Muscle layer of duodenum (tissue), 2 donors: ENCODE data around the gene SPOCK1.

ENCODE experiments used
- H3K27ac ChIP-seq: one replicate; pipeline ENCODE4 v1.7.0; 2013; ENCODE audit warnings: mild to moderate bottlenecking, low read length
- H3K27me3 ChIP-seq: one replicate; pipeline ENCODE4 v1.7.0; 2013; ENCODE audit warnings: low read depth, mild to moderate bottlenecking, control low read depth, low read length
- H3K36me3 ChIP-seq, 2 donors: one replicate each; pipeline ENCODE4 v1.7.0; 2013; ENCODE audit warnings: low read length in 2 of 2, control low read depth in 1 of 2, mild to moderate bottlenecking in 1 of 2; ENCODE audit not compliant: insufficient read depth in 2 of 2, control insufficient read depth in 1 of 2
- H3K4me1 ChIP-seq, 2 donors: one replicate each; pipeline ENCODE4 v1.7.0; 2013; ENCODE audit warnings: low read length in 2 of 2, mild to moderate bottlenecking in 2 of 2, control low read depth in 1 of 2, moderate library complexity in 1 of 2; ENCODE audit not compliant: insufficient read depth in 2 of 2, control insufficient read depth in 1 of 2
- H3K4me3 ChIP-seq, 2 donors: one replicate each; pipeline ENCODE4 v1.7.0; 2013; ENCODE audit warnings: low read length in 2 of 2, low read depth in 1 of 2, mild to moderate bottlenecking in 1 of 2
- H3K9me3 ChIP-seq, 2 donors: one replicate each; pipeline ENCODE4 v1.7.0; 2013; ENCODE audit warnings: low read length in 2 of 2, control low read depth in 1 of 2, mild to moderate bottlenecking in 1 of 2; ENCODE audit not compliant: control insufficient read depth in 1 of 2
- donor health status: healthy.

SPOCK1 gene

DNA sequence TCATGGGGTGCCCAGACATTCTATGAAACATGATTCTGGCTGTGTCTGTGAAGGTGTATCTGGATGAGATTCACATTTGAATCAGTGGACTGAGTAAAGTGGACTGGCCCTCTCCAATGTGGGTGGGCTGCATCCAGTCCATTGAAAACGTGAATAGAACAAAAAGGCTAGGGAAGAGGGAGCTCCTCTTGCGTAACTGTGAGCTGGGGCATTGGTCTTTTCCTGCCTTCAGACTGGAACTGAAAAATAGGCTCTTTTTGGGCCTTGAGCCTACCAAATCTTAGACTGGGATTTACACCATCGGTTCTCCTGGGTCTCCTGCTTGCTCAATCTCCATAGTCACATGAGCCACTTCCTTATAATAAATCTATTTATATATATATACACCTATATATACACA, 170.1 kb downstream of the SPOCK1 start:
- no peaks in the 10 kb centered on the region for H3K27me3 ChIP-seq
- H3K9me3 ChIP-seq, result no peaks in the 10 kb centered on the region
- no peaks in the 10 kb centered on the region for H3K36me3 ChIP-seq
- no peak overlapping the region for H3K27ac ChIP-seq
- no peak overlapping the region for H3K4me3 ChIP-seq
- no peaks in the 10 kb centered on the region for H3K4me1 ChIP-seq

DNA sequence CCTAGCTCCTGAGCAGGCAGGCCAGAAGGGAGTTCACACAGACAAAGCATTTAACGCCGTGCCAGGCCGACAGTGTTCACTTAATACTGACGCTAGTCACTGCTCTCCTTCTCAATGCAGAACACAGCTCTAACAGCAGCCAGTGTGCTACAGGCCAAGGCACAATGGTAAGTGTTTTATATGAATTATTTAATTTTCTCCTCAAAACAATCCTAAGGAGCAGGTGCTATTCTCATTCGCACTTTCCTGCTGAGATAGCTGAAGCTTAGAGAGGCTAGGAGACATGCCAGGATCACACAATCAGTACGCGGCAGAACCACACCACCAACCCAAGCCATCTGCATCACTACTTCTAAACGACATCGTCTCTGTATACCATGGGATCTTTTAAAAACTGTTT, 170.7 kb downstream of the SPOCK1 start:
- Histone ChIP-seq H3K4me3 (no peak overlapping the region), H3K27ac (no peak overlapping the region), H3K36me3 (no peaks in the 10 kb centered on the region), H3K27me3 (no peaks in the 10 kb centered on the region), H3K9me3 (no peaks in the 10 kb centered on the region), H3K4me1 (no peaks in the 10 kb centered on the region)

DNA sequence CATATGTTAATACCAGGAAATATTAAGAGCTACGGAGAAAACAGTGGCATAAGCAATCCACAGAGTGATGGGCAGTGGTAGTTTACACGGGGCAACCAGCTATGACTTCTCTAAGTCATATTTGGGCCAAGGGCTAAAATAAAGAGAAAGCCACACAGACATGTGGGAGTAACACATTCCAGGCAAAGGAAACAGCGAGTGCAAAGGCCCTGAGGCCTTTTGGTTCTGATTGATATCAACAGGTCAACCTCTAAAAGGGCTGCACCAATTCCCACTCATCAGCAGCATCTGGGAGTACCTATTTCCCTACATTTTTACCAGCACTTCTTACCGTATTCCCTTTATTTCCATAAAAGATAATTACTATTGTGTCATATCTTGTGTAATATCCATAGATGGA, 173.4 kb downstream of the SPOCK1 start:
- H3K27ac ChIP-seq, result no peak overlapping the region
- H3K4me3 ChIP-seq, result no peak overlapping the region
- H3K36me3 ChIP-seq, result no peaks in the 10 kb centered on the region
- H3K4me1 ChIP-seq, result no peaks in the 10 kb centered on the region
- no peaks in the 10 kb centered on the region for H3K27me3 ChIP-seq
- no peaks in the 10 kb centered on the region for H3K9me3 ChIP-seq

DNA sequence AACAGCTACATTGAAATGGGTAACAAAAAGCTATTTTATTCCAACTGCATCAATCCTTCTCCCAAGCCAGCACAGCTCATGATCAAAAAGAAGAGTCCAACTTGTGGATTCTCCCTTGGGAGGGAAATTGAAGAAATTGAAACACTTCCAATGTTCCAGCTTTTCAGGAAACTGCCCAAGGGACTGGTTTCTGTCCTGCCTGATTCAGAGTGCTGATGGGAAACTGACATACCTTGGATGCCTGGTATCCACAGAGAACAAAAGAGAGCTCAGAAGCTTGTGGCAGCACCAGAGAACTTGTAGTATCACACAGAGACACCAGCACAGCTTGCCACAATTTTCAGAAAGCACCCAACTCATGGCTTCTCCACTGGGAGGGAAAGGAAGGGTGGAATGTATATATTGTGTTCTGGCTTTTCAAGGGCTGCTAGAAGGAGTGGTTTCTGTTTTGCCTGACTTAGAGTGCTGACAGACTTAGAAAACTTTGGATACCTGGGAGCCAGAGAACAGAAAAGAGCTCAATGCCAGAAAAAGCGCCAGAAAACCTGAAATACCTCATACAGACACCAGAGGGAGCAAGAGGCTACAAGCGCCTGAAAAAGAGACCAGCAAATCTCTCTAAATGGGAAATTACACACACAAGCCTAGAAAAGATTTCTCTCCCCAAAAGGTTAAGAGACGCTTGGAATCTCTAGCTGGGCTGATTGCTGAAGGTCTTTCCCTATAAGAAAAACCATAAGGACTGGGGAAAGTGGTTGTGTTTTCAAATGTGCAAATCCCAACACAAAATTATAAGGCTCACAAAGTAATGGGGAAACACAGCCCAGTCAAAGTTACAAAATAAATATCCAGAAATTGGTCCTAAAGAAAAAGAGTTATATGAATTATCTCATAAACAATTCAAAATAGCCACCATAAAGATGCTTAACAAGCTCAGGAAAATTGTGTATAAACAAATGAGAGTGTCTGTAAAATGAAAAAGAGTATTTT, 178.8 kb downstream of the SPOCK1 start:
- Histone ChIP-seq H3K27ac (no peak overlapping the region), H3K27me3 (no peaks in the 10 kb centered on the region), H3K36me3 (no peaks in the 10 kb centered on the region), H3K4me1 (peaks cover 0 to 12% of the 10 kb centered on the region in 2 donors), H3K9me3 (no peaks in the 10 kb centered on the region), H3K4me3 (no peak overlapping the region)

DNA sequence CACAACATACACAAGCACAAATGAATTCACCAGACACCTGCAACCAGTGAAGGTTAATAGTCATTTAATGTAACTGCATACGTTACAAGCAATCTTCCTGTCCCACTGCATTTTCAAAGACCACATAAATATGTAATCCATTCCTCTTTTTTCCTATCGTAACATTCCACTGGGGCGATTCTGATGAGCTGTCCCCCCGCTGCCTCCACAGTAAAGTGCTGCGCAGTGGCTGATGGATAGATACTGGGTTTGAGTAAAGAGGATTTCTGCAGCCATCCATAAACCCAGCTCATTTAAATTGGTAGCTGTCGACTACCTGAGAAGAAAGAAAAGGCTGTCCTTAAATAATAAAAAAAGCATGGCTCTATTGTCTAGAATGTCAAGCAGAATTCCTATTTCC, 181.1 kb downstream of the SPOCK1 start:
- Histone ChIP-seq H3K36me3 (no peaks in the 10 kb centered on the region), H3K9me3 (no peaks in the 10 kb centered on the region), H3K27me3 (no peaks in the 10 kb centered on the region), H3K27ac (no peak overlapping the region), H3K4me1 (peaks cover 0 to 12% of the 10 kb centered on the region in 2 donors), H3K4me3 (no peak overlapping the region)

DNA sequence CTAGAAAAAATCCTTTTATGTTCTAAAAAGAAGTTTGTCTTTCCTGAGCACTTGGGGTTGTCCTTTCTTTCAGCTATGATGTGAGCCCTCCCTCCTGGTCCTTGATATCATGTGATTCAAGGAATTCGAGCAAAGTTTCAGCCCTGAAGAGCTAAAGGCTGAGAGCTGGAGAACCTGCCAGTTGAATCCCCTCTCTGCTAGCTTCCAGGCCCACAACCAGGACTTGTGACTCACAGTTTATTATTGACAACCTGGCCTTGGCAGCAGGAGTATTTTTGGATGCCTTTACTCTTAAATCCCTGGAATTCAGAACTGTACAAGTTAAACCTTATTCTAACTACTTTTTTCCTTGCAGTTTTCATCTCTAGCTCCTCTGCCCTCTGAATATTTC, 182.8 kb downstream of the SPOCK1 start:
- Histone ChIP-seq H3K9me3 (no peaks in the 10 kb centered on the region), H3K36me3 (no peaks in the 10 kb centered on the region), H3K4me3 (no peak overlapping the region), H3K4me1 (peaks cover 0 to 12% of the 10 kb centered on the region in 2 donors), H3K27ac (no peak overlapping the region), H3K27me3 (no peaks in the 10 kb centered on the region)

DNA sequence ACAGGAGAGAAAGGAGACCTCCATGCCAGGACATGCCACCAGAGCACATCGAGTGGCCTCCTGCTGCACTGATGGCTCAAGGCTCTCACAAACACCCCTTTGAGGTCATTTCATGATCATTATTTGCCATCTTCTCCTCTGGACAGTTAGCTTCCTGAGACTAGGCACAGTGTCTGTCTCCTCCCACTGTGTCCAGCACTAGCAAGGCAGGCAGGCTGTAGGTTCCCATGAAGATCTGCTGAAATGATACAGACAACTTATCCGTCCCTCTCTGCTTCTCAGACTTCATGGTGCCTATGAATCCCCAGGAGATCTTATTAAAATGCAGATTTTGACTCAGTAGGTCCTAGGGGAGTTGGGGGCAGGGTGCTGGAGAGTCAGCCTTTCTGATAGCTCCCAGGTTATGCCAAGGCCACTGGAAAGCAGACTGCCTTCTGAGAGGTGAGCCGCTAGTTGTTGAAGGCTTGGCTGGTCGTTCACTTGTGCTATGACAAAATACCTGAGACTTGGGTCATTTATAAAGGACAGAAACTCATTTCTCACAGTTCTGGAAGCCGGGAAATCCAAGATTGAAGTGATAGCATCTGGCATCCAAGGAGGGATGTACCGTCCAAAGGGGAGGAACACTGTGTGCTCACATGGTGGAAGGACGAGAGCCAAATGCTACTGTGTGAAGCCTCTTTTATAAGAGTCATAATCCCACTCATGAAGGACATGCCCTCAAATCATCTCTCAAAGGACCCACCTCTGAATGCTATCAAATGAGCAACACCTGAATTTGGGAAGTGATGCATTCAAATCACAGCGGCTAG, 183.4 kb downstream of the SPOCK1 start:
- Histone ChIP-seq H3K4me1 (peaks cover 0 to 12% of the 10 kb centered on the region in 2 donors), H3K27me3 (no peaks in the 10 kb centered on the region), H3K27ac (no peak overlapping the region), H3K36me3 (no peaks in the 10 kb centered on the region), H3K9me3 (no peaks in the 10 kb centered on the region), H3K4me3 (no peak overlapping the region)

DNA sequence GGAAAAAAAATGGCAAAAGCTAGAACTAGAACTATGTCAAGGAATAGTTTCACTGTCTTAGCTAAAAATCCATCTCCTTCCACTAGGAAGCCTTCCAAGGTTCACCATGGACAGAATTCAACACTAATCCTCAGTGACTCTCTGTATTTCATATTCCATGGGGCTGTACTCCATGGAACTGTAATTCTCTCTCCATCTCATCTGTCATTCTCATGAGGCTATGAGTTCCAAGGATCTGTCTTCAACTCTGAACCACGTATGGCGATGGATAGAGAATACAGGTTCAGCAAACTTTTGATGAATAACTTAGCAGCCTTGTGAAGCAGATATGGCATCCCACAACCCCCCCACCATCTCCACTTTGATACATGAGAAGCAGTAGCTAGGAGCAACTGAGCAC, 184.0 kb downstream of the SPOCK1 start:
- peaks cover 0 to 9% of the 10 kb centered on the region in 2 donors for H3K4me1 ChIP-seq
- H3K4me3 ChIP-seq, result no peak overlapping the region
- H3K27ac ChIP-seq, result no peak overlapping the region
- no peaks in the 10 kb centered on the region for H3K27me3 ChIP-seq
- no peaks in the 10 kb centered on the region for H3K9me3 ChIP-seq
- H3K36me3 ChIP-seq, result no peaks in the 10 kb centered on the region

DNA sequence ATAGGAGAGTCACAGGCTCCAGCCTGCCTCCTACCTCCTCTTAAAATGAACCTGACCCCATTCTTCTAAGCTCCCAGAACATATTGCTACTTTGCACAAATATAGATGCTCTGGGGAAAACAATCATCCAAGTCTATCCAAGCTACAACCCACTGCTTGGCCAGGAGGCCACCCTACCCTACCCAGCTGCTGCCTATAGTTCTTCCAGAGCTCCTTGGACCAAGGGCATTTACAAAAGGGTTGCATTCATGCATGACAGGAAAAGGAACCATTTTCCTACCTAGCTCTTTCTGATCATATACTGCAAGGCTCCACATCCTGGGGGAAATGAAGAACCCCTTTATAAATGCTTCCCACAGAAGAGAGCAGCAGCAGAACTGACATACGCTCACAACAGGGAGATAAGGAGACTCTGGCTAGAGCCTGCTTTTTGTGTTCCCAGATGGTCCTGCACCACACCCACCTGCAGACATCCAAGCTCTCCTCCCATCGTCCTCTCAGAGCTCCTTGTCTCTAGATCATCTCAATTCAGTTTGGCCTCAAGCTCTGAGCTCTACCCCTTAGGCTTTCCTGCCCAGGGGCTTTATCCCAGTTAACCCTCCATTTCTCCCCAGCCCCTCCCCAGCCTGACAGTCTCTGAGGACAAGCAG, 185.5 kb downstream of the SPOCK1 start:
- no peaks in the 10 kb centered on the region for H3K36me3 ChIP-seq
- no peaks in the 10 kb centered on the region for H3K27me3 ChIP-seq
- H3K9me3 ChIP-seq, result no peaks in the 10 kb centered on the region
- peaks cover 0 to 7% of the 10 kb centered on the region in 2 donors for H3K4me1 ChIP-seq
- no peak overlapping the region for H3K4me3 ChIP-seq
- no peak overlapping the region for H3K27ac ChIP-seq

DNA sequence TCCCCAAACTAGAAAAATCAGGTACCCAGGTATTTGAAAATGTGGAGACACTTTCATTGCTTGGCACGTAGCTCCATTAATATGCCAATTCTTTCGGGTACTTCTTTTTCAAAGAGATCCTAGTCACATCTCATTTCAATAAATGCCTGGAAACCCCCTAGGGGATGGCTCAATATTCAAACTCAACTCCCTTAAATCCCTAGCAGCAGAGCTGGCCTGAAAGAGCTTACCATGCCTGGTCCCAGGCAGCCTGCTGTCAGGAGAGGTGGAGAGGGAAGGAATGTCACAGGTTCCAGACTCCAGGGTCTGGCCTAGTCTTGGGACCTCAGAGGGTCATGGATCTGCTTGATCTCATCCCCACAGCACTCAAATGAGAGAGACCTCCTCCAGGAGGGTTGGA, 187.1 kb downstream of the SPOCK1 start:
- H3K27me3 ChIP-seq, result no peaks in the 10 kb centered on the region
- no peak overlapping the region for H3K4me3 ChIP-seq
- H3K36me3 ChIP-seq, result no peaks in the 10 kb centered on the region
- peaks cover 0 to 16% of the 10 kb centered on the region in 2 donors for H3K4me1 ChIP-seq
- H3K27ac ChIP-seq, result no peak overlapping the region
- no peaks in the 10 kb centered on the region for H3K9me3 ChIP-seq
